Endothelial cell (in vitro differentiated cells): ENCODE results near the gene GPR37. TPM values are rescaled to one million over a fixed set of nuclear protein-coding genes. Genes with fewer than 3 reads are reported as not detected.

Experiments
- DNase-seq: peaks from one replicate; pipeline ENCODE4 v3.0.0; 2021; ENCODE audit warnings: low spot score
- H3K27ac Mint-ChIP-seq: one replicate; pipeline ENCODE4 v1.8.0; 2021; ENCODE audit warnings: mixed read lengths, inconsistent platforms; ENCODE audit not compliant: unreplicated experiment
- H3K27me3 Mint-ChIP-seq: one replicate; pipeline ENCODE4 v1.8.0; 2021; ENCODE audit warnings: mild to moderate bottlenecking, moderate library complexity, mixed read lengths, inconsistent platforms; ENCODE audit not compliant: unreplicated experiment
- H3K36me3 Mint-ChIP-seq: one replicate; pipeline ENCODE4 v1.8.0; 2021; ENCODE audit warnings: mild to moderate bottlenecking, low read depth, mixed read lengths, inconsistent platforms; ENCODE audit not compliant: unreplicated experiment
- H3K4me1 Mint-ChIP-seq: one replicate; pipeline ENCODE4 v1.8.0; 2021; ENCODE audit warnings: mild to moderate bottlenecking, mixed read lengths, inconsistent platforms; ENCODE audit not compliant: unreplicated experiment
- H3K4me3 Mint-ChIP-seq: one replicate; pipeline ENCODE4 v1.8.0; 2021; ENCODE audit warnings: mild to moderate bottlenecking, mixed read lengths, inconsistent platforms; ENCODE audit not compliant: unreplicated experiment
- H3K9me3 Mint-ChIP-seq: one replicate; pipeline ENCODE4 v1.8.0; 2021; ENCODE audit warnings: mixed read lengths, inconsistent platforms; ENCODE audit not compliant: unreplicated experiment
- CTCF ChIP-seq: fragments of 200-600 bp; sonication (generic); IDR thresholded peaks from one replicate; pipeline ENCODE4 v1.5.0; 2021; ENCODE audit warnings: antibody characterized with exemption; ENCODE audit not compliant: unreplicated experiment
- total RNA-seq: library from RNA; stranded (reverse); fragmentation: NEBNext Ultra II Directional; extraction: Animal tissue kit (Norgen Biotek cat#: 25700); gene quantifications from one replicate; pipeline ENCODE4 v1.2.1, GENCODE V29; 2021; ENCODE audit not compliant: unreplicated experiment

Gene GPR37
- total RNA-seq, 1 donor from 2014 or later: 7.1 TPM

DNA sequence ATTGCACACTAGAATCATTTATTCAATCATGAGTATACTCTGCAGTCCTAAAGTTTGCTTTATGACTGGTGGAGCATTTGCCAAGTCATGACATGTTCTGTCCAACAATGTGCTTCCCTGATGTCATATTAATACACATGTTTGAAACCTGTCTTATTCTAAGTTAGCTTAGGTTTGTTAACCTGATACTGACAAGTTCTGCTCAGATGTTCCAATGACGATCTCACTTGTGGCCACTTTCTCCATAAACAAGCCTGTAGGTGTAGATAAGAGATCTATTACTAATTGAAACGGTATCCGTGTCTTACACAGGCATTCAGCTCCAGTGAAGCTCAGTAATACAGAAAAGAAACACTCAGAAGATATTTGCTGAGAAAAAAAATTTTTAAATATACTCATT lies 64.9 kb downstream of the GPR37 start:
- no peaks in the 10 kb centered on the region for H3K9me3 Mint-ChIP-seq
- no peak overlapping the region for H3K4me3 Mint-ChIP-seq
- no peak for DNase-seq
- peaks cover 1% of the 10 kb centered on the region for H3K27me3 Mint-ChIP-seq
- TF ChIP-seq CTCF: no peak
- no peaks in the 10 kb centered on the region for H3K4me1 Mint-ChIP-seq
- no peaks in the 10 kb centered on the region for H3K36me3 Mint-ChIP-seq
- H3K27ac Mint-ChIP-seq: no peak overlapping the region

DNA sequence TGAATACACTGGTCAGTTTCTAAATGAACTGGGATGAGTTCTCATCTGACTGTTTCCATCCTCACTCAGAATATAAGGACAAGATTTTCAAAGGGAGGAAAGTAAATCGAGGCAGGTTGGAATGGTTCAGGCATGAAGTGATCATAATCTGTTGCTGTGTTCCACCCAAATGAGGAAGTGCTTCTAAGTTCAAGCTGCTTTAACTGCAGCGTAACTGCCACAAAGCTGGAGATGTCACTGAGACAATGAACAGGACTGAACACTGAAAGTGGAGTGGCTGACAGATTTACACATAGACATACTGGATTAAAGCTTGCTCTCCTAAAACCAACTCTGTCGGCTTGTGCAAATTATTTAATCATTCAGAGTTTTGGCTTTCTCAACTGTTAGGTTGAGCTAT lies 66.6 kb downstream of the GPR37 start:
- H3K4me3 Mint-ChIP-seq: no peak overlapping the region
- no peaks in the 10 kb centered on the region for H3K4me1 Mint-ChIP-seq
- H3K27me3 Mint-ChIP-seq: peaks cover 3% of the 10 kb centered on the region
- H3K9me3 Mint-ChIP-seq: no peaks in the 10 kb centered on the region
- no peaks in the 10 kb centered on the region for H3K36me3 Mint-ChIP-seq
- H3K27ac Mint-ChIP-seq: no peak overlapping the region
- no peak for TF ChIP-seq CTCF
- no peak for DNase-seq

- no peak for TF ChIP-seq CTCF
- H3K36me3 Mint-ChIP-seq: no peaks in the 10 kb centered on the region
- no peaks in the 10 kb centered on the region for H3K4me1 Mint-ChIP-seq
- H3K27ac Mint-ChIP-seq: no peak overlapping the region
- DNase-seq: no peak
- H3K9me3 Mint-ChIP-seq: no peaks in the 10 kb centered on the region
- H3K27me3 Mint-ChIP-seq: peaks cover 3% of the 10 kb centered on the region
- H3K4me3 Mint-ChIP-seq: no peak overlapping the region
Measured at GRCh38 chr7:124697746-124698145, 67.8 kb downstream of the GPR37 start.

Other genes starting within 250 kb of the GPR37 start
- 25.7 TPM for gene POT1, start 164.0 kb upstream of the GPR37 start, total RNA-seq